Ascending aorta (tissue), 2 donors: Measurements from ENCODE around the gene TSPOAP1. TPM values are rescaled to one million over a fixed set of nuclear protein-coding genes. Genes with fewer than 3 reads are reported as not detected.

Source experiments
- DNase-seq, 2 donors: peaks; one replicate each; pipeline ENCODE4 v3.0.0-alpha.2; 2019; ENCODE audit warnings: low spot score in 2 of 2
- H3K27ac ChIP-seq, 2 donors: fragments of 200-600 bp; sonication (generic); one replicate each; pipeline ENCODE4 v1.5.1; 2016 to 2017; ENCODE audit warnings: mild to moderate bottlenecking in 1 of 2
- H3K27me3 ChIP-seq: fragments of 200-600 bp; sonication (generic); one replicate; pipeline ENCODE4 v1.5.1; 2017
- H3K36me3 ChIP-seq, 2 donors: fragments of 200-600 bp; sonication (generic); one replicate each; pipeline ENCODE4 v1.5.1; 2016
- H3K4me1 ChIP-seq, 2 donors: fragments of 200-600 bp; sonication (generic); one replicate each; pipeline ENCODE4 v1.5.1; 2016 to 2017; ENCODE audit warnings: mild to moderate bottlenecking in 1 of 2
- H3K4me3 ChIP-seq, 2 donors: fragments of 200-600 bp; sonication (generic); one replicate each; pipeline ENCODE4 v1.5.1; 2016 to 2017; ENCODE audit warnings: mild to moderate bottlenecking in 1 of 2
- H3K9me3 ChIP-seq, 2 donors: fragments of 200-600 bp; sonication (generic); one replicate each; pipeline ENCODE4 v1.5.1; 2016
- CTCF ChIP-seq, 3 experiments: fragments of 200-600 bp in 2 of 3; fragments of 450-650 bp in 1 of 3; sonication (generic) in 2 of 3; IDR thresholded peaks; one replicate each; pipeline ENCODE4 v1.5.1; 2016 to 2019; ENCODE audit warnings: antibody characterized with exemption in 3 of 3, mild to moderate bottlenecking in 1 of 3, moderate library complexity in 1 of 3
- intact Hi-C: fragments of 100-400 bp; cut with DNase I; formaldehyde crosslinking; loops from one replicate; pipeline ENCODE4 v1.15.1; 2023
- total RNA-seq: library from RNA; depleted of rRNA; stranded (reverse); fragments of >200 nt; gene quantifications from one replicate; pipeline ENCODE4 v1.1.0, GENCODE V29; 2016

Gene TSPOAP1
- total RNA-seq, 1 donor from 2014 or later: 22.4 TPM

GRCh38 chr17:58276423-58276822 lies 52.2 kb downstream of the TSPOAP1 start:
- H3K4me1 ChIP-seq: no peaks in the 10 kb centered on the region
- no peak for TF ChIP-seq CTCF (IDR thresholded peaks at IDR 0.05)
- no peak for DNase-seq
- H3K9me3 ChIP-seq: no peaks in the 10 kb centered on the region
- no peak overlapping the region for H3K4me3 ChIP-seq
- intact Hi-C loops: no loop called here
- H3K36me3 ChIP-seq: no peaks in the 10 kb centered on the region
- H3K27me3 ChIP-seq: no peaks in the 10 kb centered on the region
- no peak overlapping the region for H3K27ac ChIP-seq

DNA sequence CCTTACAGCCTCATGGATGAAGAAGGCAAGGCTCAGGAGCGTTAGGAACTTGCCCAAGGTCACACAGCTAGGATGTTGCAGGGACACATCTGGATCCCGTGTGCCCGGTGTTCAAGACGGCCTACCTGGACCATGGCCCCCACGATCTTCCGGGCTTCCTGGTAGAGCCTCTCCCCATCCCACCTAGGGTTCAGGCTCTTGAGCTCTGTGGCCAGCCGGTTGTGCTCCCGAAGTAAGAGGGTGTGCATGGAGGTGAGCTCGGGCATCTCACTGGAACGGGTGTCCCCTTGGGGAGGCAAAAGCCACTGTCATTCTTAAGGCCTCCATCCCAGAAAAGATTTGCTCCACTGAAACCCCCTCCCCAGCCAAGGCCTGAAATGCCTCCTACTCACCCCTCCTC lies 53.2 kb downstream of the TSPOAP1 start:
- no peak overlapping the region for H3K4me3 ChIP-seq
- no peak overlapping the region for H3K27ac ChIP-seq
- no peaks in the 10 kb centered on the region for H3K9me3 ChIP-seq
- H3K36me3 ChIP-seq: no peaks in the 10 kb centered on the region
- no peaks in the 10 kb centered on the region for H3K27me3 ChIP-seq
- no peak for TF ChIP-seq CTCF (IDR thresholded peaks at IDR 0.05)
- no peak for DNase-seq
- intact Hi-C loops: no loop called here
- H3K4me1 ChIP-seq: no peaks in the 10 kb centered on the region

DNA sequence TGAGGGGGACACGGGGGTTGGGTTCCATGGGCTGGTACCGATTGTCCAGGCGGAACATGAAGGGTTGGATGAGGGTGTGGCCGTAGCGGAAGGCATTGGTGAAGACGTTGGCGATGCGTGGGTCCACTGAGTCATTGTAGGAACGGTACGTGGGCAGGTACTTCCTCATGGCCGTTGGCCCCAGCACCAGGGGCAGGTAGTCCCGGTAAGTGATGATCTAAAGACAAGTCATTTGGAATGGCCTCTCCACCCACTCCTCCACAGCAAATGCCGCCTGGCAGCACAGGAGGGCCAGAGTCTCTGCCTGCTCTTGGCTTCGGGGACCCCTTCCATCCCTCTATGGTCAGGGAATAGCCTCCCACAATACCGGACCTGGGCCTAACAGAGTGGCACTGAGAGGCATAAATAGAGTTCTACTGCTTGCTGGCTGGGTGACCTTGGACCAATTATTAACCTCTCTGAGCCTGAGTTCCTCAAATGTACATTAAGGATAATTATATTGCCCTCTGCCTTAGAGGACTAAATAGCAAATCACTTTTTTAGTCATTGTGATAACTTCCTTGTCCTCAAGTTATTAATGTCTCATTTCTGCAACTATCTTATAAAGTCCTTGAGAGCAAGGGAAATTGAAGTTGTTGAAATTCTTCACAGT lies 55.0 kb downstream of the TSPOAP1 start:
- Histone ChIP-seq H3K27me3 (no peaks in the 10 kb centered on the region), H3K4me1 (no peaks in the 10 kb centered on the region), H3K27ac (no peak overlapping the region), H3K36me3 (no peaks in the 10 kb centered on the region), H3K4me3 (no peak overlapping the region), H3K9me3 (no peaks in the 10 kb centered on the region)
- DNase-seq: no peak
- intact Hi-C loops: no loop called here
- no peak for TF ChIP-seq CTCF (IDR thresholded peaks at IDR 0.05)

- no peak for DNase-seq
- intact Hi-C loops: no loop called here
- no peaks in the 10 kb centered on the region for H3K27me3 ChIP-seq
These were observed 56.0 kb downstream of the TSPOAP1 start for GRCh38 chr17:58272367-58273280.

More at GRCh38 chr17:58272367-58273280, 56.0 kb downstream of the TSPOAP1 start:
- no peaks in the 10 kb centered on the region for H3K4me1 ChIP-seq
- no peak overlapping the region for H3K27ac ChIP-seq
- H3K36me3 ChIP-seq: no peaks in the 10 kb centered on the region
- no peak for TF ChIP-seq CTCF (IDR thresholded peaks at IDR 0.05)
- H3K9me3 ChIP-seq: no peaks in the 10 kb centered on the region
- no peak overlapping the region for H3K4me3 ChIP-seq
